Sigmoid colon (tissue), 7 donors: ENCODE data around the gene BBX. TPM values are rescaled to one million over a fixed set of nuclear protein-coding genes. Genes with fewer than 3 reads are reported as not detected.
"Not testable (repeated sequence)": the region's sequence is repeated elsewhere in the genome, so short reads cannot be mapped to it uniquely, and the experiment has no call there.

Experiments used
- DNase-seq: peaks from one replicate; pipeline ENCODE4 v3.0.0-alpha.2; 2019
- H3K27ac ChIP-seq, 4 donors: fragments of 200-600 bp; sonication (generic); one replicate each; pipeline ENCODE4 v1.5.1; 2016 to 2019; ENCODE audit warnings: mild to moderate bottlenecking in 1 of 4
- H3K27me3 ChIP-seq, 3 donors: fragments of 200-600 bp; sonication (generic); one replicate each; pipeline ENCODE4 v1.5.1; 2019; ENCODE audit warnings: mild to moderate bottlenecking in 1 of 3
- H3K36me3 ChIP-seq, 4 donors: fragments of 200-600 bp; sonication (generic); one replicate each; pipeline ENCODE4 v1.5.1; 2016 to 2019
- H3K4me1 ChIP-seq, 4 donors: fragments of 200-600 bp; sonication (generic); one replicate each; pipeline ENCODE4 v1.5.1; 2017 to 2019
- H3K4me3 ChIP-seq, 4 donors: fragments of 200-600 bp; sonication (generic); one replicate each; pipeline ENCODE4 v1.5.1; 2017 to 2019; ENCODE audit warnings: mild to moderate bottlenecking in 2 of 4, moderate library complexity in 1 of 4
- H3K9me3 ChIP-seq, 4 donors: fragments of 200-600 bp in 3 of 4; sonication (generic) in 3 of 4; one replicate each; pipeline versions ENCODE4 v1.5.1 to v1.6.1; 2013 to 2019
- EP300 ChIP-seq, 4 donors: sonication (generic); formaldehyde crosslinking; IDR thresholded peaks; one replicate each; pipeline ENCODE4 v1.6.1; 2017; ENCODE audit warnings: antibody characterized with exemption in 4 of 4
- POLR2A ChIP-seq, 2 donors: fragments of 450-650 bp; IDR thresholded peaks; one replicate each; pipeline ENCODE4 v1.6.1; 2016; ENCODE audit warnings: antibody characterized with exemption in 2 of 2, mild to moderate bottlenecking in 2 of 2, moderate library complexity in 2 of 2
- POLR2AphosphoS5 ChIP-seq, 4 donors: sonication (generic); formaldehyde crosslinking; IDR thresholded peaks; one replicate each; pipeline ENCODE4 v1.6.1; 2017; ENCODE audit warnings: antibody characterized with exemption in 4 of 4
- WGBS, 2 donors: extraction: QIAGEN DNeasy Blood & Tissue Kit; methylation state at CpG; one replicate each; pipeline ENCODE4 v1.1.7; 2013; 5-methylcytosine and 5-hydroxymethylcytosine counted together
- intact Hi-C: fragments of 100-400 bp; cut with DNase I; formaldehyde crosslinking; loops from one replicate; pipeline ENCODE4 v1.15.1; 2023
- polyA plus RNA-seq, 3 donors: library from polyadenylated mRNA; stranded (reverse); fragments of 200-250 nt; gene quantifications; one replicate each; pipeline ENCODE4 v1.2.3, GENCODE V29; 2013
- total RNA-seq, 4 donors: library from RNA; depleted of rRNA; stranded (reverse); fragments of >200 nt; gene quantifications; one replicate each; pipeline ENCODE4 v1.1.0, GENCODE V29; 2016
- TF ChIP-seq, protein P1 (sequence below), 4 experiments: fragments of 450-650 bp in 3 of 4; fragments of 200-600 bp in 1 of 4; IDR thresholded peaks; one replicate each; pipeline ENCODE4 v1.5.1; 2016 to 2019; ENCODE audit warnings: antibody characterized with exemption in 4 of 4, mild to moderate bottlenecking in 3 of 4, moderate library complexity in 2 of 4
- donor health status: healthy with polysubstance abuse.
- donor health status: Bipolar disorder and iron deficiency.
- donor health status: healthy.

Gene BBX
- total and polyA plus RNA-seq, 7 donors: 3.0 to 93.3 (median 71.1) TPM

DNA sequence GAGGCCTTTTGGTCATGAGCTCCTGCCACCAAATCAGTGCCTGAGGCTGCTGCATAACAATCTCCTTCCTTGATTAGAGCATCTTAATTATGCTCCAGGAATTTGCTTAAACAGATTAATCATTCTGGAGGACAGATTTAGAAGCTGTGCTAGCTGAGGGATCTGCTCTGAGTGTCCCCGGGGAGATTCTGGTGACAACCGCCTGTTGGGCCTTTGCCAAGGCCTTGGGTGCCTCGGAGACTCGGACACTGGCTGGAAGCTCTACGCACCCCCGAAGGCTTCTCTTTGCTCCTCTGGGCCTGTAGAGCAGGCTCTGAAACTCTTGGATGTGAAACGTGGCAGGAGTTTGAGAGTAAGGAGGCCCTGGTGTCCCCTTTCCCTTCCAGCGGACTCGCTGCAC is 304.0 kb downstream of the BBX start:
- DNase-seq: no peak
- no peaks in the 10 kb centered on the region for H3K36me3 ChIP-seq
- H3K27ac ChIP-seq: no peak overlapping the region
- intact Hi-C loops: no loop called here
- TF ChIP-seq EP300 (IDR thresholded peaks at IDR 0.05): no peak
- no peak overlapping the region for H3K4me3 ChIP-seq
- no peaks in the 10 kb centered on the region for H3K27me3 ChIP-seq
- no peaks in the 10 kb centered on the region for H3K9me3 ChIP-seq
- no peaks in the 10 kb centered on the region for H3K4me1 ChIP-seq
- 91 to 94% methylated on average over 9 of the region's 9 CpGs for WGBS, 2 donors

GRCh38 chr3:107829185-107829584 is 306.4 kb downstream of the BBX start:
- DNase-seq: no peak
- 92 to 94% methylated on average over 4 of the region's 4 CpGs for WGBS, 2 donors
- H3K9me3 ChIP-seq: no peaks in the 10 kb centered on the region
- H3K4me1 ChIP-seq: no peaks in the 10 kb centered on the region
- H3K4me3 ChIP-seq: no peak overlapping the region
- TF ChIP-seq POLR2A (IDR thresholded peaks at IDR 0.05): no peak
- no peak for TF ChIP-seq POLR2AphosphoS5 (IDR thresholded peaks at IDR 0.05)
- TF ChIP-seq EP300 (IDR thresholded peaks at IDR 0.05): no peak
- TF ChIP-seq, protein P1, sequence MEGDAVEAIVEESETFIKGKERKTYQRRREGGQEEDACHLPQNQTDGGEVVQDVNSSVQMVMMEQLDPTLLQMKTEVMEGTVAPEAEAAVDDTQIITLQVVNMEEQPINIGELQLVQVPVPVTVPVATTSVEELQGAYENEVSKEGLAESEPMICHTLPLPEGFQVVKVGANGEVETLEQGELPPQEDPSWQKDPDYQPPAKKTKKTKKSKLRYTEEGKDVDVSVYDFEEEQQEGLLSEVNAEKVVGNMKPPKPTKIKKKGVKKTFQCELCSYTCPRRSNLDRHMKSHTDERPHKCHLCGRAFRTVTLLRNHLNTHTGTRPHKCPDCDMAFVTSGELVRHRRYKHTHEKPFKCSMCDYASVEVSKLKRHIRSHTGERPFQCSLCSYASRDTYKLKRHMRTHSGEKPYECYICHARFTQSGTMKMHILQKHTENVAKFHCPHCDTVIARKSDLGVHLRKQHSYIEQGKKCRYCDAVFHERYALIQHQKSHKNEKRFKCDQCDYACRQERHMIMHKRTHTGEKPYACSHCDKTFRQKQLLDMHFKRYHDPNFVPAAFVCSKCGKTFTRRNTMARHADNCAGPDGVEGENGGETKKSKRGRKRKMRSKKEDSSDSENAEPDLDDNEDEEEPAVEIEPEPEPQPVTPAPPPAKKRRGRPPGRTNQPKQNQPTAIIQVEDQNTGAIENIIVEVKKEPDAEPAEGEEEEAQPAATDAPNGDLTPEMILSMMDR (IDR thresholded peaks at IDR 0.05): no peak
- H3K27ac ChIP-seq: no peak overlapping the region
- intact Hi-C loops: no loop called here
- H3K36me3 ChIP-seq: no peaks in the 10 kb centered on the region
- H3K27me3 ChIP-seq: no peaks in the 10 kb centered on the region

DNA sequence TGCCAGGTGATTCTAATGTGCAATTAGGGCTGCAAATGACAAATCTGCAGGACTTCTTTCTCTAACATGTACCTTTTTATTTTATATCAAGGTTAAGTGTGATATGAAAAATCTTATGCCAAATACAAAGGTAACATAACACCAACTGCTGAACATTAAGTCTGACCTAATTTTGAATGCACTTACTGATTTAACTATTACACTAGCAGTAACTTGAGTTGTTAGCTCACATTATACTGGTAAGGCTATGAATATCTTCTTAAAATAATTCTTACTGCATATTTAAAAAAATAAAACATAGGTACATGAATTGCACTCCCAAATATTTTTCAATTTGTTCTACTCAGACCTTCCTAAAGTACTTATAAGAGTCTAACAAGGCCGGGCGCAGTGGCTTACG is 308.8 kb downstream of the BBX start:
- intact Hi-C loops: no loop called here
- Histone ChIP-seq H3K4me1 (no peaks in the 10 kb centered on the region), H3K27ac (no peak overlapping the region), H3K36me3 (no peaks in the 10 kb centered on the region), H3K4me3 (no peak overlapping the region), H3K27me3 (no peaks in the 10 kb centered on the region), H3K9me3 (no peaks in the 10 kb centered on the region)
- no peak for DNase-seq
- WGBS, 2 donors: 81 to 84% methylated on average over 3 of the region's 3 CpGs
- no peak for TF ChIP-seq POLR2A (IDR thresholded peaks at IDR 0.05)
- TF ChIP-seq, protein P1 (IDR thresholded peaks at IDR 0.05): no peak

GRCh38 chr3:107833043-107833442 is 310.3 kb downstream of the BBX start:
- 85 to 89% methylated on average over 6 of the region's 6 CpGs for WGBS, 2 donors
- intact Hi-C loops: no loop called here
- no peak overlapping the region for H3K27ac ChIP-seq
- DNase-seq: no peak
- H3K4me3 ChIP-seq: no peak overlapping the region
- no peaks in the 10 kb centered on the region for H3K36me3 ChIP-seq
- TF ChIP-seq POLR2A (IDR thresholded peaks at IDR 0.05) (no peak), EP300 (IDR thresholded peaks at IDR 0.05) (no peak), POLR2AphosphoS5 (IDR thresholded peaks at IDR 0.05) (no peak)
- TF ChIP-seq, protein P1 (IDR thresholded peaks at IDR 0.05): no peak
- no peaks in the 10 kb centered on the region for H3K4me1 ChIP-seq
- H3K27me3 ChIP-seq: no peaks in the 10 kb centered on the region
- no peaks in the 10 kb centered on the region for H3K9me3 ChIP-seq

GRCh38 chr3:107833722-107834416 is 311.1 kb downstream of the BBX start:
- no peak for TF ChIP-seq POLR2A (IDR thresholded peaks at IDR 0.05)
- TF ChIP-seq, protein P1 (IDR thresholded peaks at IDR 0.05): no peak
- no peak for TF ChIP-seq EP300 (IDR thresholded peaks at IDR 0.05)
- no peak for TF ChIP-seq POLR2AphosphoS5 (IDR thresholded peaks at IDR 0.05)
- Histone ChIP-seq H3K36me3 (no peaks in the 10 kb centered on the region), H3K27me3 (no peaks in the 10 kb centered on the region), H3K4me1 (no peaks in the 10 kb centered on the region), H3K9me3 (no peaks in the 10 kb centered on the region), H3K27ac (no peak overlapping the region), H3K4me3 (no peak overlapping the region)
- WGBS, 2 donors: 96 to 97% methylated on average over 19 of the region's 19 CpGs
- intact Hi-C loops: no loop called here
- no peak for DNase-seq

DNA sequence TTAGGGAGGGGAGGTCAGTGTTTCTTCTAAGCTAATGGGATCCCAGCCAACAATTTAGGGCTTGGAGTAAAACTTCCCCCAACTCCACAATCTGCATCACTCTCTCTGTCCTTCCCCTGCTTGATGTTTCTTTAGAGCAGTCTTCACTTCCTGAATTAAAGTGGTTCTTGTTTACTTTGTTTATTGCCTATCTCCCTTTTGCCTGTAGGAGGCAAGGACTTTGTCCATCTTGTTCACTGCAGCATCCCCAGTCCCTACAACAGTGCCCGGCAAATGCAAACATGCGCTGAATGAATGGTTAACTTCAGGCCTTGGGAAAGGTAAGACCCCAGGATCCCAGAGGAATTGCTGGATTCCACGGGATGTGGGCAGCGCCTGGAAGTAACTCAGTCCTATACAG is 312.2 kb downstream of the BBX start:
- H3K4me3 ChIP-seq, H3K4me1 ChIP-seq, H3K9me3 ChIP-seq, intact Hi-C loops, H3K36me3 ChIP-seq, DNase-seq, H3K27ac ChIP-seq, H3K27me3 ChIP-seq: not testable (repeated sequence)
- 12 to 75% methylated on average over 3 of the region's 4 CpGs for WGBS, 2 donors
